SK-N-SH treated with all-trans-retinoic acid at 6 μM for 48 hours (cell line): ENCODE data around the gene KCNQ5.

ENCODE experiments used
- ATAC-seq: fragments of 200-7000 bp; cut with Tn5 transposase; 3 replicates; pipeline ENCODE4 v1.9.1; 2020; ENCODE audit warnings: mild to moderate bottlenecking, moderate library complexity
- BACH2 ChIP-seq: fragments of 250-450 bp; sonication (Bioruptor Pico); IDR thresholded peaks from 2 replicates; pipeline ENCODE4 v1.9.0; 2021; ENCODE audit warnings: mild to moderate bottlenecking, borderline replicate concordance
- CREB5 ChIP-seq: fragments of 250-450 bp; sonication (Bioruptor Pico); IDR thresholded peaks from 2 replicates; pipeline ENCODE4 v1.5.1; 2020; ENCODE audit warnings: low read depth, mild to moderate bottlenecking, moderate library complexity
- CSDC2 ChIP-seq: fragments of 250-450 bp; sonication (Bioruptor Pico); IDR thresholded peaks from 2 replicates; pipeline ENCODE4 v1.5.0; 2020; ENCODE audit warnings: mild to moderate bottlenecking, moderate library complexity
- ESRRG ChIP-seq: fragments of 250-450 bp; sonication (Bioruptor Pico); IDR thresholded peaks from 2 replicates; pipeline ENCODE4 v1.6.1; 2021; ENCODE audit warnings: mild to moderate bottlenecking
- GLIS3 ChIP-seq: fragments of 250-450 bp; sonication (Bioruptor Pico); IDR thresholded peaks from 2 replicates; pipeline ENCODE4 v1.5.0; 2020; ENCODE audit warnings: mild to moderate bottlenecking, moderate library complexity
- ISL1 ChIP-seq: fragments of 250-450 bp; sonication (Bioruptor Pico); IDR thresholded peaks from 2 replicates; pipeline ENCODE4 v2.1.2; 2022; ENCODE audit warnings: mild to moderate bottlenecking, moderate library complexity
- OSR1 ChIP-seq: fragments of 250-450 bp; sonication (Bioruptor Pico); IDR thresholded peaks from 2 replicates; pipeline ENCODE4 v1.8.0; 2022; ENCODE audit warnings: moderate library complexity, mild to moderate bottlenecking, inconsistent platforms
- POU6F1 ChIP-seq: fragments of 250-450 bp; sonication (Bioruptor Pico); IDR thresholded peaks from 2 replicates; pipeline ENCODE4 v1.8.0; 2021; ENCODE audit warnings: low read depth, mild to moderate bottlenecking, moderate library complexity, borderline replicate concordance
- PPARA ChIP-seq: fragments of 250-450 bp; sonication (Bioruptor Pico); IDR thresholded peaks from 2 replicates; pipeline ENCODE4 v1.5.0; 2020; ENCODE audit warnings: mild to moderate bottlenecking, borderline replicate concordance
- RARB ChIP-seq: fragments of 250-450 bp; sonication (Bioruptor Pico); IDR thresholded peaks from 2 replicates; pipeline ENCODE4 v1.8.0; 2021; ENCODE audit warnings: mild to moderate bottlenecking, moderate library complexity
- SNAI2 ChIP-seq: fragments of 250-450 bp; sonication (Bioruptor Pico); IDR thresholded peaks from 2 replicates; pipeline ENCODE4 v1.5.0; 2020; ENCODE audit warnings: mild to moderate bottlenecking, moderate library complexity
- TCF4 ChIP-seq: fragments of 250-450 bp; sonication (Bioruptor Pico); IDR thresholded peaks from 2 replicates; pipeline ENCODE4 v1.8.0; 2021; ENCODE audit warnings: mild to moderate bottlenecking, moderate library complexity, borderline replicate concordance
- TSHZ2 ChIP-seq: fragments of 250-450 bp; sonication (Bioruptor Pico); IDR thresholded peaks from 2 replicates; pipeline ENCODE4 v1.5.0; 2020; ENCODE audit warnings: mild to moderate bottlenecking, moderate library complexity
- ZC3H10 ChIP-seq: fragments of 250-450 bp; sonication (Bioruptor Pico); IDR thresholded peaks from 2 replicates; pipeline ENCODE4 v1.5.1; 2021; ENCODE audit warnings: mild to moderate bottlenecking, moderate library complexity
- ZFP3 ChIP-seq: fragments of 250-450 bp; sonication (Bioruptor Pico); IDR thresholded peaks from 2 replicates; pipeline ENCODE4 v1.5.0; 2020; ENCODE audit warnings: mild to moderate bottlenecking, moderate library complexity
- ZFP30 ChIP-seq: fragments of 450-650 bp; formaldehyde crosslinking; IDR thresholded peaks from 2 replicates; pipeline ENCODE4 v1.5.0; 2022; ENCODE audit warnings: mild to moderate bottlenecking, moderate library complexity
- ZNF70 ChIP-seq: fragments of 450-650 bp; formaldehyde crosslinking; IDR thresholded peaks from 2 replicates; pipeline ENCODE4 v1.5.0; 2020; ENCODE audit warnings: mild to moderate bottlenecking, moderate library complexity
- ZNF8 ChIP-seq: fragments of 450-650 bp; formaldehyde crosslinking; IDR thresholded peaks from 2 replicates; pipeline ENCODE4 v1.5.0; 2020; ENCODE audit warnings: mild to moderate bottlenecking, moderate library complexity
- TF ChIP-seq, protein P1 (sequence below): fragments of 250-450 bp; sonication (Bioruptor Pico); IDR thresholded peaks from 2 replicates; pipeline ENCODE4 v1.8.0; 2020; ENCODE audit warnings: mild to moderate bottlenecking, moderate library complexity, borderline replicate concordance
- TF ChIP-seq, protein P2 (sequence below): fragments of 250-450 bp; sonication (Bioruptor Pico); IDR thresholded peaks from 2 replicates; pipeline ENCODE4 v1.5.1; 2021; ENCODE audit warnings: mild to moderate bottlenecking, moderate library complexity

The KCNQ5 gene

DNA sequence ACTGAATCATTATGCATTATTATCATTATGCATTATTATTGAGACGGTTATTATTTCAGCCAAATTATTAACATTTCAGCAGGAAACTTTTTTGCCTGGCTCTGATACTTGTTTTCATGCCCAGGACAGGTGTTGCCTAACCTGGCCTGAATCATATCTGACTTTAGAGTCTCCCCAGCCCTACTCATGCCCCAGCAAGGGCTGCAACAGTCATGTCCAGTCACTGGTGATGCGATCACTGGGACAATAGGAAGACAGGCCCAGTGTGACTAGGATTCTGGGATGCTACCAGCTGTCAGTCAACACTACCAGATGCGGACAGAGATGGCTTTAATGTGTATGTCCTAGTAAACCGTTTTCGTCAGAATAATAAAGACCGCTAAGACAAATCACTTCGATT, 318.4 kb downstream of the KCNQ5 start:
- TF ChIP-seq PPARA (CRISPR knock-in tag): no peak
- TF ChIP-seq ESRRG (CRISPR knock-in tag): no peak
- TF ChIP-seq CSDC2 (CRISPR knock-in tag): no peak
- TF ChIP-seq, protein P1, sequence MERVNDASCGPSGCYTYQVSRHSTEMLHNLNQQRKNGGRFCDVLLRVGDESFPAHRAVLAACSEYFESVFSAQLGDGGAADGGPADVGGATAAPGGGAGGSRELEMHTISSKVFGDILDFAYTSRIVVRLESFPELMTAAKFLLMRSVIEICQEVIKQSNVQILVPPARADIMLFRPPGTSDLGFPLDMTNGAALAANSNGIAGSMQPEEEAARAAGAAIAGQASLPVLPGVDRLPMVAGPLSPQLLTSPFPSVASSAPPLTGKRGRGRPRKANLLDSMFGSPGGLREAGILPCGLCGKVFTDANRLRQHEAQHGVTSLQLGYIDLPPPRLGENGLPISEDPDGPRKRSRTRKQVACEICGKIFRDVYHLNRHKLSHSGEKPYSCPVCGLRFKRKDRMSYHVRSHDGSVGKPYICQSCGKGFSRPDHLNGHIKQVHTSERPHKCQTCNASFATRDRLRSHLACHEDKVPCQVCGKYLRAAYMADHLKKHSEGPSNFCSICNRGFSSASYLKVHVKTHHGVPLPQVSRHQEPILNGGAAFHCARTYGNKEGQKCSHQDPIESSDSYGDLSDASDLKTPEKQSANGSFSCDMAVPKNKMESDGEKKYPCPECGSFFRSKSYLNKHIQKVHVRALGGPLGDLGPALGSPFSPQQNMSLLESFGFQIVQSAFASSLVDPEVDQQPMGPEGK (CRISPR knock-in tag): no peak
- TF ChIP-seq, protein P2, sequence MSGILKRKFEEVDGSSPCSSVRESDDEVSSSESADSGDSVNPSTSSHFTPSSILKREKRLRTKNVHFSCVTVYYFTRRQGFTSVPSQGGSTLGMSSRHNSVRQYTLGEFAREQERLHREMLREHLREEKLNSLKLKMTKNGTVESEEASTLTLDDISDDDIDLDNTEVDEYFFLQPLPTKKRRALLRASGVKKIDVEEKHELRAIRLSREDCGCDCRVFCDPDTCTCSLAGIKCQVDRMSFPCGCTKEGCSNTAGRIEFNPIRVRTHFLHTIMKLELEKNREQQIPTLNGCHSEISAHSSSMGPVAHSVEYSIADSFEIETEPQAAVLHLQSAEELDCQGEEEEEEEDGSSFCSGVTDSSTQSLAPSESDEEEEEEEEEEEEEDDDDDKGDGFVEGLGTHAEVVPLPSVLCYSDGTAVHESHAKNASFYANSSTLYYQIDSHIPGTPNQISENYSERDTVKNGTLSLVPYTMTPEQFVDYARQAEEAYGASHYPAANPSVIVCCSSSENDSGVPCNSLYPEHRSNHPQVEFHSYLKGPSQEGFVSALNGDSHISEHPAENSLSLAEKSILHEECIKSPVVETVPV (CRISPR knock-in tag): no peak
- no peak for TF ChIP-seq BACH2
- no peak for TF ChIP-seq ZFP30 (CRISPR knock-in tag)
- no peak for TF ChIP-seq GLIS3 (CRISPR knock-in tag)
- TF ChIP-seq ZNF8: no peak
- no peak for TF ChIP-seq RARB
- no peak for TF ChIP-seq CREB5 (CRISPR knock-in tag)
- TF ChIP-seq ZFP3 (CRISPR knock-in tag): no peak
- no peak for TF ChIP-seq SNAI2 (CRISPR knock-in tag)
- ATAC-seq: no peak

DNA sequence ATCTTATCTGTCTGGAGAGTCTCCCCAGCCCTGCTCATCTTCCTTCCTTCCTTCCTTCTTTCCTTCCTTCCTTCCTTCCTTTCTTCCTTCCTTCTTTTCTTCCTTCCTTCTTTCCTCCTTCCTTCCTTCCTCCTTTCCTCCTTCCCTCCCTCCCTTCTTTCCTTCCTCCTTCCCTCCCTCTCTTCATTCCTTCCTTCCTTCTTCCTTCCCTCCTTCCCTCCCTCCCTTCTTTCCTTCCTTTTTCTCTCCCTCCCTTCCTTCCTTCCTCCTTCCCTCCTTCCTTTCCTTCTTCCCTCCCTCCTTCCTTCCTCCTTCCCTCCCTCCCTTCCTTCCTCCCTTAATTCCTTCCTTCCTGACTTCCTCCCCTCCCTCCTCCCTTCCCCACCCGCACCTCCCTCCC, 319.4 kb downstream of the KCNQ5 start:
- no peak for ATAC-seq
- TF ChIP-seq SNAI2 (CRISPR knock-in tag) (no peak), ZFP3 (CRISPR knock-in tag) (no peak), RARB (no peak), TSHZ2 (CRISPR knock-in tag) (no peak), CREB5 (CRISPR knock-in tag) (no peak), ZNF70 (no peak), ZNF8 (no peak)
- TF ChIP-seq, protein P1 (CRISPR knock-in tag): no peak
- TF ChIP-seq, all 23 proteins: peak for 0

- ATAC-seq: no peak
- no peak for TF ChIP-seq TSHZ2 (CRISPR knock-in tag)
- no peak for TF ChIP-seq ZFP3 (CRISPR knock-in tag)
- no peak for TF ChIP-seq ZFP30 (CRISPR knock-in tag)
- no peak for TF ChIP-seq ZNF8
- TF ChIP-seq TCF4 (CRISPR knock-in tag): no peak
- no peak for TF ChIP-seq ZC3H10 (CRISPR knock-in tag)
- no peak for TF ChIP-seq OSR1 (CRISPR knock-in tag)
- no peak for TF ChIP-seq BACH2
- TF ChIP-seq, protein P1 (CRISPR knock-in tag): no peak
- no peak for TF ChIP-seq POU6F1
- TF ChIP-seq ISL1 (CRISPR knock-in tag): no peak
- TF ChIP-seq GLIS3 (CRISPR knock-in tag): no peak
- TF ChIP-seq ZNF70: no peak
- TF ChIP-seq, all 23 proteins: peak for 0
Observed at GRCh38 chr6:72941751-72942150, 319.9 kb downstream of the KCNQ5 start.
